Neural cell (in vitro differentiated cells): ENCODE results near the gene ORC2. TPM values are rescaled to one million over a fixed set of nuclear protein-coding genes. Genes with fewer than 3 reads are reported as not detected.

ENCODE experiments used
- H2AFZ ChIP-seq: fragments of 200-600, 300-800 bp; sonication (generic), shearing (Covaris generic); 2 replicates; pipeline ENCODE4 v1.6.0; 2014; ENCODE audit warnings: low read depth, mild to moderate bottlenecking, antibody characterized with exemption, low read length, moderate library complexity
- H3F3A ChIP-seq: fragments of 200-600 bp; shearing (Covaris generic); 2 replicates; pipeline ENCODE4 v1.6.1; 2016; ENCODE audit warnings: mild to moderate bottlenecking, moderate library complexity, mixed read lengths, antibody characterized with exemption, low read length; ENCODE audit not compliant: insufficient read depth, poor library complexity, severe bottlenecking
- H3K27ac ChIP-seq: fragments of 200-600, 300-800 bp; sonication (generic), shearing (Covaris generic); 2 replicates; pipeline ENCODE4 v1.5.1; 2014; ENCODE audit warnings: mild to moderate bottlenecking, low read length, moderate library complexity
- H3K27me3 ChIP-seq: fragments of 300-800, 200-600 bp; sonication (generic), shearing (Covaris generic); 2 replicates; pipeline ENCODE4 v1.6.0; 2014; ENCODE audit warnings: mild to moderate bottlenecking, low read depth, low read length, moderate library complexity; ENCODE audit not compliant: insufficient read depth
- H3K36me3 ChIP-seq: fragments of 300-800, 200-600 bp; sonication (generic), shearing (Covaris generic); 2 replicates; pipeline ENCODE4 v1.5.1; 2014; ENCODE audit warnings: mild to moderate bottlenecking, antibody characterized with exemption, low read length, moderate library complexity; ENCODE audit not compliant: insufficient read depth
- H3K4me2 ChIP-seq: fragments of 300-800, 200-600 bp; sonication (generic), shearing (Covaris generic); 2 replicates; pipeline ENCODE4 v1.6.0; 2014; ENCODE audit warnings: mild to moderate bottlenecking, low read length
- H3K4me3 ChIP-seq: fragments of 300-800, 200-600 bp; sonication (generic), shearing (Covaris generic); 2 replicates; pipeline ENCODE4 v1.5.1; 2014; ENCODE audit warnings: mild to moderate bottlenecking, low read length, moderate library complexity
- H3K79me2 ChIP-seq: fragments of 200-600 bp; shearing (Covaris generic); replicated peaks from 2 replicates; pipeline ENCODE4 v1.6.0; 2014; ENCODE audit warnings: mild to moderate bottlenecking, low read length, moderate library complexity; ENCODE audit not compliant: insufficient read depth
- H3K9ac ChIP-seq: fragments of 300-800, 200-600 bp; sonication (generic), shearing (Covaris generic); 2 replicates; pipeline ENCODE4 v1.6.1; 2016; ENCODE audit warnings: mild to moderate bottlenecking, low read length, mixed read lengths
- H3K9me2 ChIP-seq: fragments of 200-600 bp; shearing (Covaris generic); 2 replicates; pipeline ENCODE4 v1.6.1; 2016; ENCODE audit warnings: mild to moderate bottlenecking, low read length, mixed read lengths; ENCODE audit not compliant: insufficient read depth
- H3K9me3 ChIP-seq: fragments of 200-600, 300-800 bp; sonication (generic), shearing (Covaris generic); 2 replicates; pipeline ENCODE4 v1.6.1; 2016; ENCODE audit warnings: mild to moderate bottlenecking, mixed run types, low read length, moderate library complexity, mixed read lengths
- H4K20me1 ChIP-seq: fragments of 200-600 bp; shearing (Covaris generic); 2 replicates; pipeline ENCODE4 v1.6.1; 2016; ENCODE audit warnings: mild to moderate bottlenecking, mixed run types; ENCODE audit not compliant: insufficient read depth
- EP300 ChIP-seq: fragments of 450-650 bp; conservative IDR thresholded peaks from 2 replicates; pipeline ENCODE4 v1.6.1; 2014; ENCODE audit warnings: antibody characterized with exemption, mild to moderate bottlenecking, moderate library complexity; ENCODE audit not compliant: poor library complexity, severe bottlenecking
- EZH2 ChIP-seq: fragments of 200-600, 300-800 bp; shearing (Covaris generic), sonication (generic); IDR thresholded peaks from 2 replicates; pipeline ENCODE4 v1.6.1; 2014; ENCODE audit warnings: antibody characterized with exemption, low read length, borderline replicate concordance, mild to moderate bottlenecking; ENCODE audit not compliant: insufficient read depth, poor library complexity, severe bottlenecking
- MXI1 ChIP-seq: fragments of 450-650 bp; conservative IDR thresholded peaks from 2 replicates; pipeline ENCODE4 v1.6.1; 2014; ENCODE audit warnings: antibody characterized with exemption, mild to moderate bottlenecking; ENCODE audit not compliant: poor library complexity, severe bottlenecking
- POLR2AphosphoS5 ChIP-seq: IDR thresholded peaks from 2 replicates; pipeline ENCODE4 v1.6.1; 2012
- RAD21 ChIP-seq: fragments of 450-650 bp; conservative IDR thresholded peaks from 2 replicates; pipeline ENCODE4 v1.6.1; 2014; ENCODE audit warnings: antibody characterized with exemption, mild to moderate bottlenecking, moderate library complexity
- SMC3 ChIP-seq: fragments of 450-650 bp; conservative IDR thresholded peaks from 2 replicates; pipeline ENCODE4 v1.6.1; 2014; ENCODE audit warnings: antibody characterized with exemption, mild to moderate bottlenecking, moderate library complexity; ENCODE audit not compliant: poor library complexity
- TAF1 ChIP-seq: IDR thresholded peaks from 2 replicates; pipeline ENCODE4 v1.6.1; 2012; ENCODE audit warnings: low read depth
- polyA plus RNA-seq: library from polyadenylated mRNA; depleted of rRNA; stranded (reverse); fragments of >200 nt; gene quantifications from 2 replicates; pipeline ENCODE4 v1.2.3, GENCODE V29; 2014
- TF ChIP-seq, protein P1 (sequence below): fragments of 450-650 bp; IDR thresholded peaks from 2 replicates; pipeline ENCODE4 v1.5.1; 2014; ENCODE audit warnings: antibody characterized with exemption, mild to moderate bottlenecking, moderate library complexity; ENCODE audit not compliant: poor library complexity, severe bottlenecking
- TF ChIP-seq, protein P2 (sequence below): IDR thresholded peaks from 2 replicates; pipeline ENCODE4 v1.6.1; 2012; ENCODE audit warnings: borderline replicate concordance

Gene ORC2
- polyA plus RNA-seq, 1 donor from 2014 or later = 17.2 TPM

DNA sequence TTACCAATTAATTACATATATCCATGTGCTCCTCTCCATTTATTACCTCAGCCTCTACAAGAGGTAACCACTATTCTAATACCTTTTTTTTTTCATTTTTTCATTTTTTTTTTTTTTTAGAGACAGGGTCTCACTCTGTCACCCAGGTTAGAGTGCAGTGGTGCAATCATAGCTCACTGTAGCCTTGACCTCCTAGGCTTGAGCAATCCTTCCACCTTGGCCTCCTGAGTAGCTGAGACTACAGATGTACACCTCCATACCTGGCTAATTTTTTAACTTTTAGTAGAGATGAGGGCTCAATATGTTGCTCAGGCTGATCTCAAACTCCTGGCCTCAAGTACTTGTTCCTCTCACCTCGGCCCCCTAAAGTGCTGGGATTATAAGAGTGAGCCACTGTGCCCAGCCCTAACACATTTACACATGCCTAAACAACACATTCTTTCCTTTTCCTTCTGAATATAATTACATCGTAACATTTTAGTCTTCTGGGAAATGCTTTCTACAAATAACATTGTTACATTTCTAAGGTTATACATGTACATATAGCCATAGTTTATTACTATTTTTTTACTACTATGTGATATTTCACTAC is 85.1 kb downstream of the ORC2 start:
- H3K4me3 ChIP-seq = no peak overlapping the region
- H3K9ac ChIP-seq = no peak overlapping the region
- H3F3A ChIP-seq = no peaks in the 10 kb centered on the region
- H3K9me2 ChIP-seq = no peaks in the 10 kb centered on the region
- H3K4me2 ChIP-seq = no peak overlapping the region
- no peaks in the 10 kb centered on the region for H3K27me3 ChIP-seq
- H3K27ac ChIP-seq = no peak overlapping the region
- TF ChIP-seq EZH2 = no peak
- no peak for TF ChIP-seq TAF1
- TF ChIP-seq RAD21 = no peak
- TF ChIP-seq, protein P1, sequence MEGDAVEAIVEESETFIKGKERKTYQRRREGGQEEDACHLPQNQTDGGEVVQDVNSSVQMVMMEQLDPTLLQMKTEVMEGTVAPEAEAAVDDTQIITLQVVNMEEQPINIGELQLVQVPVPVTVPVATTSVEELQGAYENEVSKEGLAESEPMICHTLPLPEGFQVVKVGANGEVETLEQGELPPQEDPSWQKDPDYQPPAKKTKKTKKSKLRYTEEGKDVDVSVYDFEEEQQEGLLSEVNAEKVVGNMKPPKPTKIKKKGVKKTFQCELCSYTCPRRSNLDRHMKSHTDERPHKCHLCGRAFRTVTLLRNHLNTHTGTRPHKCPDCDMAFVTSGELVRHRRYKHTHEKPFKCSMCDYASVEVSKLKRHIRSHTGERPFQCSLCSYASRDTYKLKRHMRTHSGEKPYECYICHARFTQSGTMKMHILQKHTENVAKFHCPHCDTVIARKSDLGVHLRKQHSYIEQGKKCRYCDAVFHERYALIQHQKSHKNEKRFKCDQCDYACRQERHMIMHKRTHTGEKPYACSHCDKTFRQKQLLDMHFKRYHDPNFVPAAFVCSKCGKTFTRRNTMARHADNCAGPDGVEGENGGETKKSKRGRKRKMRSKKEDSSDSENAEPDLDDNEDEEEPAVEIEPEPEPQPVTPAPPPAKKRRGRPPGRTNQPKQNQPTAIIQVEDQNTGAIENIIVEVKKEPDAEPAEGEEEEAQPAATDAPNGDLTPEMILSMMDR = no peak
- TF ChIP-seq POLR2AphosphoS5 = no peak
- no peak for TF ChIP-seq SMC3
- no peak for TF ChIP-seq MXI1
- TF ChIP-seq EP300 = no peak
- TF ChIP-seq, protein P2, sequence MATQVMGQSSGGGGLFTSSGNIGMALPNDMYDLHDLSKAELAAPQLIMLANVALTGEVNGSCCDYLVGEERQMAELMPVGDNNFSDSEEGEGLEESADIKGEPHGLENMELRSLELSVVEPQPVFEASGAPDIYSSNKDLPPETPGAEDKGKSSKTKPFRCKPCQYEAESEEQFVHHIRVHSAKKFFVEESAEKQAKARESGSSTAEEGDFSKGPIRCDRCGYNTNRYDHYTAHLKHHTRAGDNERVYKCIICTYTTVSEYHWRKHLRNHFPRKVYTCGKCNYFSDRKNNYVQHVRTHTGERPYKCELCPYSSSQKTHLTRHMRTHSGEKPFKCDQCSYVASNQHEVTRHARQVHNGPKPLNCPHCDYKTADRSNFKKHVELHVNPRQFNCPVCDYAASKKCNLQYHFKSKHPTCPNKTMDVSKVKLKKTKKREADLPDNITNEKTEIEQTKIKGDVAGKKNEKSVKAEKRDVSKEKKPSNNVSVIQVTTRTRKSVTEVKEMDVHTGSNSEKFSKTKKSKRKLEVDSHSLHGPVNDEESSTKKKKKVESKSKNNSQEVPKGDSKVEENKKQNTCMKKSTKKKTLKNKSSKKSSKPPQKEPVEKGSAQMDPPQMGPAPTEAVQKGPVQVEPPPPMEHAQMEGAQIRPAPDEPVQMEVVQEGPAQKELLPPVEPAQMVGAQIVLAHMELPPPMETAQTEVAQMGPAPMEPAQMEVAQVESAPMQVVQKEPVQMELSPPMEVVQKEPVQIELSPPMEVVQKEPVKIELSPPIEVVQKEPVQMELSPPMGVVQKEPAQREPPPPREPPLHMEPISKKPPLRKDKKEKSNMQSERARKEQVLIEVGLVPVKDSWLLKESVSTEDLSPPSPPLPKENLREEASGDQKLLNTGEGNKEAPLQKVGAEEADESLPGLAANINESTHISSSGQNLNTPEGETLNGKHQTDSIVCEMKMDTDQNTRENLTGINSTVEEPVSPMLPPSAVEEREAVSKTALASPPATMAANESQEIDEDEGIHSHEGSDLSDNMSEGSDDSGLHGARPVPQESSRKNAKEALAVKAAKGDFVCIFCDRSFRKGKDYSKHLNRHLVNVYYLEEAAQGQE = no peak
- peaks cover 6% of the 10 kb centered on the region for H3K36me3 ChIP-seq
- no peaks in the 10 kb centered on the region for H3K9me3 ChIP-seq
- no peaks in the 10 kb centered on the region for H4K20me1 ChIP-seq
- no peak overlapping the region for H2AFZ ChIP-seq
- H3K79me2 ChIP-seq = no peaks in the 10 kb centered on the region

DNA sequence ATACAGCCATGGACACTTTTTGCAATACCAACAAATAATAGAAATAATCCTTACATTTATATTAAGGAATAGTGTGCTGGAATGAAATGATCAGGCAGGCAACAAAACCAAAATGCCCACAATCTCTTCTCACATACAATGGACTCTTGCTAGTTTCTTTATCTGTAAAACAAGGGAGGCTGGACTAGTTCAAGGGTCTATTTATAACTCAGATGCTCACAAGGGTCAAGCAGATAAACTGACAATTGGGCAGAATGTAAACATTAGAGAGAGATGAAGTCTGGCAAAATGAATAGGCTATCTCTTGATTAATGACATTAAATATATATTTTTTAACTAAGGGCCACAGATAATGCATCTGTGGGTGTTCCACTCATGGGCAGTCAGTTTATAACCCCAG is 86.0 kb downstream of the ORC2 start:
- Histone ChIP-seq H3K4me3 (no peak overlapping the region), H3K27ac (no peak overlapping the region), H3K36me3 (peaks cover 6% of the 10 kb centered on the region), H4K20me1 (no peaks in the 10 kb centered on the region), H3K4me2 (no peak overlapping the region), H2AFZ (no peak overlapping the region), H3K9me3 (no peaks in the 10 kb centered on the region), H3K27me3 (no peaks in the 10 kb centered on the region), H3K9ac (no peak overlapping the region), H3K79me2 (no peaks in the 10 kb centered on the region), H3F3A (no peaks in the 10 kb centered on the region), H3K9me2 (no peaks in the 10 kb centered on the region)
- TF ChIP-seq TAF1 = no peak
- no peak for TF ChIP-seq EP300
- TF ChIP-seq RAD21 = no peak
- TF ChIP-seq SMC3 = no peak
- no peak for TF ChIP-seq EZH2
- no peak for TF ChIP-seq POLR2AphosphoS5
- TF ChIP-seq, protein P2 = no peak
- TF ChIP-seq MXI1 = no peak
- TF ChIP-seq, protein P1 = no peak
